Measurements from ENCODE around the gene WDR81.
"Not testable (repeated sequence)": the region's sequence is repeated elsewhere in the genome, so short reads cannot be mapped to it uniquely, and the experiment has no call there.

WDR81 gene

DNA sequence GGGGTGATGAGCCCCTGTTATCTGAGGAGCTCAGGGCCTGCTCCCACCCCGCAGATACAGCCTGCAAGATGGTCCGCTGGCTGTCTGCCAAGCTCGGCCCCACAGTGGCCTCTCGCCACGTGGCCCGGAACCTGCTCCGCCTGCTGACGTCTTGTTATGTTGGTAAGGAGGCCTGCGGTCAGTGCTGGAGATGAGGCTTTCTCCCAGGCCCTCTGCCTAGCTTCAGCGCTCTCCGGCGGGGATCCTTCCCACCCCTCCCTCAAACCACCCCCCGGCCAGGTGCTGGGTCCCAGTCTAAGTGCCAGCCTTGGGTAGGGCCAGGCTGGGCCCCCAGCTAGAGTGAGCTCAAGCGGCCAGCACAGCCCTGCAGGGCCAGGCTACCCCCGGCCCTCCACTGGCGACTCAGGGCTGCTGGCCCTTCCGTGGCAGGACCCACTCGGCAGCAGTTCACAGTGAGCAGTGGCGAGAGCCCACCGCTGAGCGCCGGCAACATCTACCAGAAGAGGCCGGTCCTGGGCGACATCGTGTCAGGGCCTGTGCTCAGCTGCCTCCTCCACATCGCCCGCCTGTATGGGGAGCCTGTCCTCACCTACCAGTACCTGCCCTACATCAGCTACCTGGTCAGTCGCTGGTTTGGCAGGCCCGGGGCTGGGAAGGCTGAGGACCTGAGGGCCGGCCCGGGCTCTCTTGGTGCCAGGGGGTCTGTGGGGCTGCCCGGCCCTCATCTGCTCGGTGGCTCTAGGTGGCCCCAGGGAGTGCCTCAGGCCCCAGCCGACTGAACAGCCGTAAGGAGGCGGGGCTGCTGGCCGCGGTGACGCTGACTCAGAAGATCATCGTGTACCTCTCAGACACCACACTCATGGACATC lies 6.1 kb downstream of the WDR81 start:
- peak; percentile 43 for DNase-seq (ENCODE audit: low read depth)

GRCh38 chr17:1731194-1731506 lies 6.6 kb downstream of the WDR81 start:
- no peak for DNase-seq (ENCODE audit: low read depth)

DNA sequence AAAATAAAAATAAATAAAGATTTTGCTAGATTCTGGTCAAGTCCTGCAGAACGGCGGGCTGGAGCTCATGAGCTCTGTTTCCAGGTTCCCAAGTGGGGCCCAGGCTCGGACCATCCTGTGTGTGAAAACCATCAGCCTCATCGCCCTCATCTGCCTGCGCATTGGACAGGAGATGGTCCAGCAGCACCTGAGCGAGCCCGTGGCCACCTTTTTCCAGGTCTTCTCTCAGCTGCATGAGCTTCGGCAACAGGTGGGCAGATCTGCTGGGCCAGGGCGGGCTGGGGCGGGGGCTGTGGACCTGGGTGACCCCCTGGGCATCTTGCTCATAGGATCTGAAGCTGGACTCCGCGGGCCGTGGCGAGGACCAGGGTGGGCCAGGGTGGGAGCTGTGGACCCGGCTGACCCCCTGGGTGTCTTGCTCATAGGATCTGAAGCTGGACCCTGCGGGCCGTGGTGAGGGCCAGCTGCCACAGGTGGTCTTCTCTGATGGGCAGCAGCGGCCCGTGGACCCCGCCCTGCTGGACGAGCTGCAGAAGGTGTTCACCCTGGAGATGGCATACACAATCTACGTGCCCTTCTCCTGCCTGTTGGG lies 7.8 kb downstream of the WDR81 start:
- no peak for DNase-seq (ENCODE audit: low read depth)

DNA sequence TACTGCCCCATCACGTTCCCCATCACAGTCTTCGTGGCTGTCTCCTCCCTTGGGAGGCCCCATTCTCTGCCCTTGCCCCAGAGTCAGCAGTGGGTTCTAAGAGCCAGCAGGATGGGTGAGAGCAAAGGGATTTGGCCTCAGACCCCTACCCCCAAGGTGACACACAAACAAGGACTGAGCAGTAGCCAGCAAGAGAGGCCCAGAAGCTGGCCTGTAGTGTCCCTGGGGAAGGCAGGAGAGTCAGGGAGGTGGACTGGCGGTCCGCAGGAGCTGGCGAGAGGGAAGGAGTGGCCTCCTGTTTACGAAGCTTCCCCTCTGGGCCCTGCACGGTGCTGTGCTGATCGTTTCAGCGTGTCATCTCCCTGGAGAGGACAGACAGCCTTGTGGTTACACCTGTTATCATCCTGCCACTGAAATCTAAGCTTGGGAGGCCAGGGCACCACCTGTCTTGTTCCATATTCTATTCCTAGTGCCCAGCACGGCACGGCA lies 8.4 kb downstream of the WDR81 start:
- no peak for DNase-seq (ENCODE audit: low read depth)

- DNase-seq (ENCODE audit: low read depth): no peak
Observed at GRCh38 chr17:1733759-1734158, 9.3 kb downstream of the WDR81 start.

DNA sequence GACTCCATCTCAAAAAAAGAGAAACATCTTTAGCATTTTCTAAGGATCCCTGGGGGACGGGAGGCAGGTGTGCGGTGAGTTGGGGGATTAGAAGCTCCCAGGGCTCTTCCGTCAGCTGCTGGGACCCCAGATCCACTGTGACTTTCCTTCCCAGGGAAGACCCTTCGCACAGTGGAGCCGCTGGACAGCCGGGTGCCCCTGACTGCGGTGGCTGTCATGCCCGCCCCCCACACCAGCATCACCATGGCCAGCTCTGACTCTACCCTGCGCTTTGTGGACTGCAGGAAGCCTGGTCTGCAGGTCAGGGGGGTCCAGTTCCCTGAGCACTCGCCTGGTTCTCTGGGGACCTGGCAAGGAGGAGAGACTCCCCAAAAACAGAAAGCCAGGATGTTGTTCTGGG lies 10.9 kb downstream of the WDR81 start:
- DNase-seq (ENCODE audit: low read depth): no peak

DNA sequence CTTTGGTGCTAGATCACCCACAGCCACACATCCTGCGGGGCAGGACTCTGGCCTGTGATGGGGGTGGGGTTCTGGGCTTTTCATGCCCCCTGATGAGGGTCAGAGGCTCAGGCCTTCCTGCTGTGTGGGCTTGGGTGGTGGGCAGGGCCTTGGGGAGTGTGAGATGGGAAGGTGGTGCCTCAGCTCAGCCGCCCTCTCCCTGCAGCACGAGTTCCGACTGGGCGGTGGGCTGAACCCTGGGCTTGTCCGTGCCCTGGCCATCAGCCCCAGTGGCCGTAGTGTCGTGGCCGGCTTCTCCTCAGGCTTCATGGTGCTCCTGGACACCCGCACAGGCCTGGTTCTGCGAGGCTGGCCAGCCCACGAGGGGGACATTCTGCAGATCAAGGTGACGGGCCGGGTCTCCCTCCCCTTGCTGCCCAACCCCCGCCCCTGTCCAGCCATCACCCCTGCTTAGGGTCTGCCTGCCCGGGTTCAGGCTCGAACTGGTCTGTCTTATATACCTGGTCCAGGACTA lies 11.4 kb downstream of the WDR81 start:
- no peak for DNase-seq (ENCODE audit: low read depth)

DNA sequence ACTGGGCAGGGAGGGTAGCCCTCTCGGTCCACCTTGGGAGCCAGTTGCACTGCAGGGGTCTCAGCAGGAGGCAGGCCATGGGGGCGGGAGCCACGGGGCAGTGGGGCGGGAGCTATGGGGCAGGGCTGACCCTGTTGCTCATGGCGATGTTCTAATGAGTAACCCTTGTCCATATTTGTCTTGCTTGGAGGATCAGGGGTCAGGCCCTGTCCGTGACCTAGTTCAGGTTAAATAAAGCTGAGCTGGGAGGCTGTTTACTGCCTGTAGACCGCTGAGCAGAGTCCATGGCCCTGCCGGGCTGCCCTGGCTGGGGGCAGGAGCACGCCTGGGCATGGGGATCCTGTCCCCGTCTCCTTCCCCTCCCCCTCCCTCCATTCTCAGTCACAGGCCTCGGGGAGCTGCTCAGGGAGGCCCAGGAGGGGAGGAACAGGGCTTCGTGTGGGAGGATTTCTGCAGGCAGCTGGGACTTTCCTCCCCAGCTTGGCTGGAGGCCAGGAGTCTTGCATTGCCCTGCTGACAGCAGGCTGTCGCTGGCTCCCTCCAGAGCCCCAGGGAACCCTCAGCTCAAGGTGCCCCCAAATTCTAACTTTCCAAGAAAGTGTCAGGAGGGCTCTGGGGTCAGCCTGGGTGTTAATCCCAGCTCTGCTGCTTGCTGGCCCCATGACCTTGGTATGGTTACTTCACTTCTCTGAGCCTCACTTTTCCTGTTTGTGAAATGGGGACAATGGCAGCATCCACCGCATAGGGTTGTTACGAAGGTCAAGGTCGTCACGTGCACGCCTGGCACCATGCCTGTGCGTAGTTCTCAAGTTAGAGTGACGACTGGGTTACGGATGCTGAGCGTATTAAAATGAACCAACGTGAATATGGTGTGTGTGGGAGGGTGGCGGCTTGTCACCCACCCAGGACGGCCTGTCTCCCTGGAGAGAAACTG lies 12.1 kb downstream of the WDR81 start:
- DNase-seq (ENCODE audit: low read depth): peak; percentile 60

- no peak for DNase-seq (ENCODE audit: low read depth)
Observed at GRCh38 chr17:1737531-1738291, 13.2 kb downstream of the WDR81 start.

GRCh38 chr17:1741899-1742298 lies 17.4 kb downstream of the WDR81 start:
- DNase-seq (ENCODE audit: low read depth): not testable (repeated sequence)

- DNase-seq (ENCODE audit: low read depth): no peak
Observed at GRCh38 chr17:1742371-1743087, 18.0 kb downstream of the WDR81 start, which contains the start of gene SERPINF2. TSS of gene SERPINF2 (plus strand) at chr17:1742871. CDS start at chr17:1744996, 2,125 bp downstream.

DNA sequence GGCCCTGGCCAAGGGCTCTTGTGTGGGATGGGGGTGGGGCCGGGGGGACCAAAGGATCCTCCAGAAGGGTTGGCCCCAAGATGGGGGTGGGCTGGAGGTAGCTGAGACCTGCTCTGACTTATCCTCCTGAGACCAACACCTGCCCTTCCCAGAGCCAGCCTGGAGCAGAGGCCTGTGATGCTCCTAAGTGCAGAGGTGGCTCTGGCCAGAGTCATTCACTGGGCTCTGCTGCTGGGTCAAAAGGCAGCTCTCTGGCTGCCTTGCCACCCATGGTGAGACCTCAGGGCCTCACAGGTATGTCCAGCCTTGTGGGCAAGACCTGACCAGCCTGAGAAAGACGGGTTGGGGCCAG lies 18.6 kb downstream of the WDR81 start:
- DNase-seq (ENCODE audit: low read depth): no peak

DNA sequence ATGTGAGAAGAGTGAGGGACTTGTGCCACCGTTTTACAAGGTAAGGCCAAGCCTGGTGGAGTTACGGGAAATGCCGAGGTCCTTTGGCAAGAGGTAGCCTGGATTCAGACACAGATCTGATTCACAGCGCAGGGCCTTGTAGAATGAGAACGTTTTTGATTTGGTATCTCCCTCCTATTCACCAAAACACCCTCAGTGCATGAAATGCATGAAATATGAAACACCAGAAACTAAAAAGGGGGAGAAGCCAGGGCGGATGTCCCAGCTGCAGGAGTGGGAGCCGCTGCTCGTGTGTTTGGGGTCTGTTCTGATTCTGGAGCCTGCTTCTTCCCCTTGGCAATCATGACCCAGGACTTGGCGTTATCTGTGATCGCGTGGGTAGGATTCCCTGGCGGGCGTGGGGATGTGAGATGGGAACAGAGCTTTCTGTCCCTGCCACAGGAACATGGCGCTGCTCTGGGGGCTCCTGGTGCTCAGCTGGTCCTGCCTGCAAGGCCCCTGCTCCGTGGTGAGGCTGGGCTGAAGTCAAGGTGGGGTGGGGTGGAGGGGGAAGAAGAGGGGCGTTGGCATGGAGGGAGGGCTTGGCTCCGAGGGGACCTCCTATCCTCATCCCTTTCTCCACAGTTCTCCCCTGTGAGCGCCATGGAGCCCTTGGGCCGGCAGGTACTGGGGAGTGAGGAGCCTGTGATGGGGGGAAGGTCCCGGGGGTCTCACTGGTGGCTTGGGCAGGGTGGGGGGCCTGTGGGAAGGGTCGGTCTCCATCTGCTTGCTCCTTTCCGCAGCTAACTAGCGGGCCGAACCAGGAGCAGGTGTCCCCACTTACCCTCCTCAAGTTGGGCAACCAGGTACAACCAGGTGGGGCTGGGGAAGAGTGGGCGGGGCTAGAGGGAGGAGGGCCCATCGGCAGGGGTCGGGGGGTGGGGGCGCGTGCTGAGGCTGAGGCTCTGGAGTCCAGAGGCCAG lies 20.3 kb downstream of the WDR81 start:
- DNase-seq (ENCODE audit: low read depth): no peak

- DNase-seq (ENCODE audit: low read depth): no peak
Observed at GRCh38 chr17:1745513-1746020, 21.1 kb downstream of the WDR81 start.

GRCh38 chr17:1746975-1747543 lies 22.6 kb downstream of the WDR81 start:
- no peak for DNase-seq (ENCODE audit: low read depth)

- DNase-seq (ENCODE audit: low read depth): no peak
Observed at GRCh38 chr17:1750628-1751027, 26.1 kb downstream of the WDR81 start.

- no peak for DNase-seq (ENCODE audit: low read depth)
Observed at GRCh38 chr17:1752425-1753262, 28.1 kb downstream of the WDR81 start.

DNA sequence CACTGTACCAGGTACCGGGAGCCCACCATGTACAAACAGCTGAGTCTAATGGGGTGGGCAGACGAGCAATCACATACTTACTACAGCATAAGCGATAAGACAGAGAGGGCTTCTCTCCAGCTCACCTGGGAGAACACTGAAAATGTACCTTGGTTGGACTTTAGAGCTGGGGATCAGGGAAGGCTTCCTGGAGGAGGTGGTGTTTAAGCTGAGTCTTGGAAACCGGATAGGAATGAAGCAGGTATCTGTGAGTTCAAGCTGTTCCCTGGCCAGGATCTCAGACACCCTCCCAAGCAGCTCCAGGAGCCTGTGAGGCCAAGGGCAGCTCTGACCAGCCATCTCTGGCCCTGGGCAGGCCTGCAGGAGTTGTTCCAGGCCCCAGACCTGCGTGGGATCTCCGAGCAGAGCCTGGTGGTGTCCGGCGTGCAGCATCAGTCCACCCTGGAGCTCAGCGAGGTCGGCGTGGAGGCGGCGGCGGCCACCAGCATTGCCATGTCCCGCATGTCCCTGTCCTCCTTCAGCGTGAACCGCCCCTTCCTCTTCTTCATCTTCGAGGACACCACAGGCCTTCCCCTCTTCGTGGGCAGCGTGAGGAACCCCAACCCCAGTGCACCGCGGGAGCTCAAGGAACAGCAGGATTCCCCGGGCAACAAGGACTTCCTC lies 29.4 kb downstream of the WDR81 start:
- DNase-seq (ENCODE audit: low read depth): no peak

Data from fibroblast of the conjunctiva (primary cell).